Caki2 (cell line): Measurements from ENCODE around the gene SLC14A1. TPM values are rescaled to one million over a fixed set of nuclear protein-coding genes. Genes with fewer than 3 reads are reported as not detected.
A peak's percentile ranks its signal among the peaks of the same experiment; 100 is the strongest.

Source experiments
- DNase-seq: peaks from one replicate; pipeline ENCODE4 v3.0.0-alpha.2; 2015; ENCODE audit warnings: low read depth
- in situ Hi-C: cut with HindIII; loops from 2 replicates; pipeline ENCODE4 v1.10.0; 2016; ENCODE audit warnings: low sequenced_read_pairs, low pct_unique_long_range_greater_than_20kb, mixed read lengths
- total RNA-seq: library from RNA; depleted of rRNA; stranded (reverse); fragments of >200 nt; shearing (Covaris generic); gene quantifications from 2 replicates; pipeline ENCODE4 v1.2.3, GENCODE V29; 2014; ENCODE audit warnings: low replicate concordance; rRNA removed

Gene SLC14A1
- not detected in 2 replicates for total RNA-seq

GRCh38 chr18:45723567-45724355 is at the start of gene SLC14A1:
SLC14A1 (plus strand) TSS chr18:45724181; CDS start chr18:45730321, 6,140 bp downstream.
- no peak for DNase-seq
- in situ Hi-C loops: no loop called here

DNA sequence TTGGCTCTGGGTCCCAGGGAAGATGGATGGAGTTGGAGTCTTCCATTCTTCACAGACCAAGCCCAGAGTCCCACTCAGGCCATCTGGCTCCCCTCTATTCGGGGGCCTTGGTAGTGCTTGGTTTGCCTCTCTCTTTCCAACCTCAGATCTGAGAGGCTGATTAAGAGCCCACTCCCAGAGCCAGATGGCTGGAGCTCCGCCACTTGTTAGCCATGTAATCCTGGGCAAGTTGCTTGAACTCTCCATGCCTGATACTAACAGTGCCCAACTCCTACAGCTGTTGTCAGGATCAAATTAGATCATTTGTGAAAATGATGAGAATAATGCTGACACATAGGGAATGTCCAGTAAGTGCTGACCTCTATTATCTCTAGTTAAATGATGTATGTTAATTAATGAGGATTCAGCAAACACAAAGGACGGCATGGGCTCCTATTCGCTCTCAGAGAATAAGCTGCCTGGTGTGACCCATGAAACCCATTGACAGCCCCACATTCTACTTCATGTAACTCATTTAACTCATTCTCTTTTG is 46.6 kb upstream of the SLC14A1 start:
- in situ Hi-C loops: no loop called here
- DNase-seq: no peak

DNA sequence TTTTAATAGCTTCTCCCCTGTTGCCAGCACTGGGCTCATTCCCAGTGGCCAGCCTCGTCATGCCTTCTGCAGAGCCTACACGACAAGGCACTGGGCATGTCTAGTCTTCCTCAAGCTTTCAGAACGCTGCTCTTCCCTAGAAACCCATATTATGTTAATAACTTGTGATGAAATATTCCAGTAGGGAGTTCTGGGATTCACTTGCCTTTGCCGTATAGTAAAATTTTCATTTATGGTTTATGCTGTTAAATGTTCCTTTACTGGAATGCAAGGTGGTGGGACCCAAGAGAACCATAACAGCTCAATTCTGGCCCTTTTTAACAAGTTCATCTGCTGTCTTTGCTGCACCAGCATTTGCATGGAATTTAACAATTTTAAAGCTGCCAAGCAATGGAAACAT is 45.5 kb upstream of the SLC14A1 start:
- DNase-seq: no peak
- in situ Hi-C loops: no loop called here

- no peak for DNase-seq
- in situ Hi-C loops: no loop called here
Observed at GRCh38 chr18:45678850-45679249, 45.1 kb upstream of the SLC14A1 start.

GRCh38 chr18:45680066-45680690 is 43.8 kb upstream of the SLC14A1 start:
- in situ Hi-C loops: no loop called here
- no peak for DNase-seq

- no peak for DNase-seq
- in situ Hi-C loops: no loop called here
Observed at GRCh38 chr18:45682181-45682580, 41.8 kb upstream of the SLC14A1 start.

DNA sequence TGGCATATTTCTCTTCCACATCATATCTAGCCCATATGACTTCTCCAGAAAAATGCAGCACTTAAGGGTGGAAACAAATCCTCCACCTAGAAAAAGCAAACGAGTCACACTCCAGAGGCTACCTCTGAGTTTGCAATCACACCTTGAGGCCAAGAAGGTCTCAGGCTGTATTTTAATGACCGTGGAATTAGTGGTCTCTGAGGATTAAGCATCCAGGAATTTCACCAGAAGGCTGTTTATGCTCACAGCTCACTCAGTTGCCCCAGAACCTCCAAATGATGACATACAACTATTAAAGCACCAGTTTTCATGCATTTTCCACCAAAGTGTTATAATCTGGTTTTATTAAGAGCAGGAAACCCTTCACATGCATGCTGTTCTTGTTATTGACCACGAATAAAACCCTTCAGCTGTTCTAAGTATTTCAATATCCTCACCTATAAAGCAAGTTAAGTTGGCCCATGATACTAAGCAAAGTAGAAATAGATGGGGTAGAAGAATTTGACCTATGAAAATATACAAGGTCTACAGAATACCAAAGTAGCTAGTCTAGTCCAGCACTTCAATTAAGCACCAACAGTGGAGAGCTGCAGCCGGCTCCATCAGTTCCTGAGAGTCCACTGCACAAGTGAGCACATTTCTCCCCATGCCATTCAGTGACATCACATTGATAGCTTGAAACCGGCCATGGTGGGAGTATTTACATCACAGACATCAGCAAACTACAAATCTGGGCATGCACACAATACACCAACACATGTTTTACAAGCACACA is 39.5 kb upstream of the SLC14A1 start:
- in situ Hi-C loops: no loop called here
- DNase-seq: no peak

GRCh38 chr18:45686891-45687611 is 36.9 kb upstream of the SLC14A1 start:
- in situ Hi-C loops: no loop called here
- DNase-seq: no peak

DNA sequence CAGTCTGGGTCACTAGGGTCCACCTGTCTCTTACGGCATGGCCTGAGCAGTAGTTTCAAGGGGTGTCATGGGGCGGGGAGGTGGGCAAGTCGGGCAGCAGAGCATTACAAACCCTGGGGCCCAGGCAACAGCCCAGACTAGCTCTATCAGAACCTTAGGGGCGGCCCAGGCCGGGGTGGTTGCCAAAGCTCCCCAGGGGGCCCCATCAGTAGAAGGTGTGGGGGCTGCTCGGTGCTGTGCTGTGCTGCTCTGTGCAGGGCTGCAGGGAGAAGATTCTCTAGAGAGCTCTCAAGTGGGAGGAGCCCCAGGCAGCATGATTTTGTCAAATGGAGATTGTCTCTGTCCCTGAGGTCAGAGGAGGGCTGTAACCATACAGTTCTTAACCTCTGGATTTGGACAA is 36.4 kb upstream of the SLC14A1 start:
- no peak for DNase-seq

GRCh38 chr18:45688113-45688512 is 35.9 kb upstream of the SLC14A1 start:
- in situ Hi-C loops: no loop called here
- no peak for DNase-seq

More for the DNA sequence above, 36.4 kb upstream of the SLC14A1 start:
- in situ Hi-C loops: no loop called here

GRCh38 chr18:45688833-45689232 is 35.1 kb upstream of the SLC14A1 start:
- in situ Hi-C loops: no loop called here
- DNase-seq: no peak

GRCh38 chr18:45689396-45689795 is 34.6 kb upstream of the SLC14A1 start:
- in situ Hi-C loops: no loop called here
- DNase-seq: no peak

DNA sequence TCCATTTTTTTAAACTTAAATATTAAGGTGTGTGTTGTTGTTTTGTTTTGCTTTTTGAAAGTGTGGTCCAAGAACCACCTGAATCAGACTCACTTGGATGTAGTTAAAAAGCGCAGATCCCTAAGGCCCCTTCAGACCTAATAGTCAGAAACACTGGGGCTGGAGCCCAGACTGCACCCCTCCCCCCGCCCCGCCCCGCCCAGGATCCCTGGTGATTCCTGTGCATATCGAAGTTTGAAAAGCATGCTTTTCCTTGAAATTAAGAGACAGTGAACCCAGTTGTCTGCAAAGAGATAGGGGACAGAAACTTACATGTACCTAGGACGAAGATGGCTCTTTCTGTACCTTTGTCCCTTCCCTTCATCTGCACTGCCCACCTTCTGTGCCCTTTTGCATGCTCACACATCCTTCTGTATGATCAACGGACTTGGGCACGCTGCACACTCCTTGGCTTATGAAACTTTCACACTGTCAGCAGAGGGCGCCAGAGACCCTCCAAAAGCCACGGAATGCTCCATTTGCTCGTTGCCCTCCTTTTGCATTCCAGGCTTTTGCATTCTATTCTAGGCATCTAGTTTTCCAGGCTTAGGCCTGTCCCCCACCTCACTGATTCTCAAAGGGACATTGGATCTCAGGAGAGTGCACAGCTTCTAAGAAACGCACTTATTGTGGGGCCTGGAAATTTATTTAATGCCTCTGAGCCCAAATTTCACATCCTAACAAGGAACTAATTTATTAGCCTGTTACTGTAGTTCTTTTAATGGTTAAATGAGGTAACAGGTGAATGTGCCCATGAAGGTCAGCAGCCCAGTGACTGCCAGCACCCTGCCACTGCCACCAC is 32.8 kb upstream of the SLC14A1 start:
- in situ Hi-C loops: no loop called here
- peak; percentile 38 for DNase-seq

DNA sequence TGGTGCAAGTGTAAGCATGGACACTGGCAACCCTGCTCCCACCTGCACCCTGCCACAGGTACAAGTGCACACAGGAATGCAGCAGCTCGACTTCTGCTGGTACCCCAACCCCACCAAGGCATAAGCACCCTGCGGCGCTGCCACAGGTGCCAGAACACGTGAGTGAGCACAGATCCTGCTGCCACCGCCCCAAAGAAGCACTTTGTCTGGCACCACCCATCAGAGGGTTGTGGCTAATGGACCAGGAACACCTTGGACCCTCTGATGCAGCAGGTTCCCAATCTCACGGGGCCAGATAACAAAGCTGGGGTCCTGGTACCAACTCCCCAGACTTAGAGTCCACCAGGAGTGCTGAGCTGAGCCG is 32.2 kb upstream of the SLC14A1 start:
- in situ Hi-C loops: no loop called here
- DNase-seq: no peak

GRCh38 chr18:45702708-45703265 is 21.2 kb upstream of the SLC14A1 start:
- in situ Hi-C loops: no loop called here
- no peak for DNase-seq

DNA sequence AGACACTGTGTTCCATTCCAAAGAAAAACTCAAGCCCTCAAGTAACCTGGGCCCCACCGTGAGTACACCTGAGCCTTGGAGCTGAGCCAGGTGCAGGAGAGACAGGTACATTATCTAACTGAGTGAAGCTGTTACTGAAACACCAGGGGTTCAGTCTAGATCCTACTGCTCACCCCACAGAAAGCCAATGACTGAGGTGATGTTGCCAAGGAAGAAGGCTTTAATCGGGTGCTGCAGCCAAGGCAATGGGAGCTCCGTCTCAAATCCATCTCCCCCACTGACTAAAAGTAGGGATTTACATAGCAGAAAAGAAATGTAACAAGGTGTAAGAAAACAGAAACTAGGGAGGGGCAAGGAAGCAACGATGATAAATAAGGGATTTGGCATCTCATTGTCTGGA is 15.2 kb upstream of the SLC14A1 start:
- in situ Hi-C loops: no loop called here
- DNase-seq: no peak

- in situ Hi-C loops: no loop called here
- DNase-seq: no peak
Observed at GRCh38 chr18:45712061-45712460, 11.9 kb upstream of the SLC14A1 start.
